Measurements from ENCODE around the gene PRAME.
A peak's percentile ranks its signal among the peaks of the same experiment; 100 is the strongest.

GRCh38 chr22:22593964-22594656 lies 35.0 kb upstream of the PRAME start:
- TF ChIP-seq POLR2AphosphoS5 (IDR thresholded peaks at IDR 0.05; ENCODE audit: insufficient read depth in 1 of 2, low read depth in 1 of 2) = no peak
- TF ChIP-seq, protein P1, sequence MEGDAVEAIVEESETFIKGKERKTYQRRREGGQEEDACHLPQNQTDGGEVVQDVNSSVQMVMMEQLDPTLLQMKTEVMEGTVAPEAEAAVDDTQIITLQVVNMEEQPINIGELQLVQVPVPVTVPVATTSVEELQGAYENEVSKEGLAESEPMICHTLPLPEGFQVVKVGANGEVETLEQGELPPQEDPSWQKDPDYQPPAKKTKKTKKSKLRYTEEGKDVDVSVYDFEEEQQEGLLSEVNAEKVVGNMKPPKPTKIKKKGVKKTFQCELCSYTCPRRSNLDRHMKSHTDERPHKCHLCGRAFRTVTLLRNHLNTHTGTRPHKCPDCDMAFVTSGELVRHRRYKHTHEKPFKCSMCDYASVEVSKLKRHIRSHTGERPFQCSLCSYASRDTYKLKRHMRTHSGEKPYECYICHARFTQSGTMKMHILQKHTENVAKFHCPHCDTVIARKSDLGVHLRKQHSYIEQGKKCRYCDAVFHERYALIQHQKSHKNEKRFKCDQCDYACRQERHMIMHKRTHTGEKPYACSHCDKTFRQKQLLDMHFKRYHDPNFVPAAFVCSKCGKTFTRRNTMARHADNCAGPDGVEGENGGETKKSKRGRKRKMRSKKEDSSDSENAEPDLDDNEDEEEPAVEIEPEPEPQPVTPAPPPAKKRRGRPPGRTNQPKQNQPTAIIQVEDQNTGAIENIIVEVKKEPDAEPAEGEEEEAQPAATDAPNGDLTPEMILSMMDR (IDR thresholded peaks at IDR 0.05) = peak in 2 of 3 experiments; percentile 2 to 39
